ENCODE results near the gene C11orf58. TPM values are rescaled to one million over a fixed set of nuclear protein-coding genes. Genes with fewer than 3 reads are reported as not detected.

C11orf58 gene
- total RNA-seq, 1 donor, result 205 TPM

- Histone ChIP-seq H3K27me3 (ENCODE audit: insufficient read depth, low read length) (no peaks in the 10 kb centered on the region), H3K4me3 (ENCODE audit: low read length) (no peak overlapping the region), H3K9me3 (ENCODE audit: low read depth, low read length) (no peaks in the 10 kb centered on the region), H3K4me1 (ENCODE audit: insufficient read depth, low read length) (peaks cover 11% of the 10 kb centered on the region)
Observed at GRCh38 chr11:16776711-16777612, 38.5 kb downstream of the C11orf58 start.

- no peaks in the 10 kb centered on the region for H3K27me3 ChIP-seq (ENCODE audit: insufficient read depth, low read length)
- no peaks in the 10 kb centered on the region for H3K9me3 ChIP-seq (ENCODE audit: low read depth, low read length)
- H3K4me1 ChIP-seq (ENCODE audit: insufficient read depth, low read length), result peaks cover 11% of the 10 kb centered on the region
Observed at GRCh38 chr11:16777613-16777975, 39.1 kb downstream of the C11orf58 start.

GRCh38 chr11:16778286-16778685, 39.8 kb downstream of the C11orf58 start:
- H3K27me3 ChIP-seq (ENCODE audit: insufficient read depth, low read length), result no peaks in the 10 kb centered on the region
- H3K4me1 ChIP-seq (ENCODE audit: insufficient read depth, low read length), result peaks cover 11% of the 10 kb centered on the region
- H3K4me3 ChIP-seq (ENCODE audit: low read length), result no peak overlapping the region
- no peaks in the 10 kb centered on the region for H3K9me3 ChIP-seq (ENCODE audit: low read depth, low read length)

More at GRCh38 chr11:16777613-16777975, 39.1 kb downstream of the C11orf58 start:
- no peak overlapping the region for H3K4me3 ChIP-seq (ENCODE audit: low read length)

GRCh38 chr11:16778876-16779275, 40.4 kb downstream of the C11orf58 start:
- Histone ChIP-seq H3K27me3 (ENCODE audit: insufficient read depth, low read length) (no peaks in the 10 kb centered on the region), H3K4me3 (ENCODE audit: low read length) (no peak overlapping the region), H3K9me3 (ENCODE audit: low read depth, low read length) (no peaks in the 10 kb centered on the region), H3K4me1 (ENCODE audit: insufficient read depth, low read length) (peaks cover 11% of the 10 kb centered on the region)

- no peaks in the 10 kb centered on the region for H3K9me3 ChIP-seq (ENCODE audit: low read depth, low read length)
Observed at GRCh38 chr11:16779436-16779835, 41.0 kb downstream of the C11orf58 start.

GRCh38 chr11:16780146-16780545, 41.7 kb downstream of the C11orf58 start:
- Histone ChIP-seq H3K4me1 (ENCODE audit: insufficient read depth, low read length) (peaks cover 11% of the 10 kb centered on the region), H3K9me3 (ENCODE audit: low read depth, low read length) (no peaks in the 10 kb centered on the region), H3K4me3 (ENCODE audit: low read length) (no peak overlapping the region), H3K27me3 (ENCODE audit: insufficient read depth, low read length) (no peaks in the 10 kb centered on the region)

More at GRCh38 chr11:16779436-16779835, 41.0 kb downstream of the C11orf58 start:
- Histone ChIP-seq H3K4me1 (ENCODE audit: insufficient read depth, low read length) (peaks cover 11% of the 10 kb centered on the region), H3K4me3 (ENCODE audit: low read length) (no peak overlapping the region), H3K27me3 (ENCODE audit: insufficient read depth, low read length) (no peaks in the 10 kb centered on the region)

GRCh38 chr11:16780698-16781550, 42.5 kb downstream of the C11orf58 start:
- Histone ChIP-seq H3K27me3 (ENCODE audit: insufficient read depth, low read length) (no peaks in the 10 kb centered on the region), H3K9me3 (ENCODE audit: low read depth, low read length) (no peaks in the 10 kb centered on the region), H3K4me3 (ENCODE audit: low read length) (no peak overlapping the region), H3K4me1 (ENCODE audit: insufficient read depth, low read length) (peaks cover 17% of the 10 kb centered on the region)

- no peaks in the 10 kb centered on the region for H3K27me3 ChIP-seq (ENCODE audit: insufficient read depth, low read length)
- no peak overlapping the region for H3K4me3 ChIP-seq (ENCODE audit: low read length)
- H3K4me1 ChIP-seq (ENCODE audit: insufficient read depth, low read length), result peaks cover 17% of the 10 kb centered on the region
- no peaks in the 10 kb centered on the region for H3K9me3 ChIP-seq (ENCODE audit: low read depth, low read length)
Observed at GRCh38 chr11:16781936-16782919, 43.8 kb downstream of the C11orf58 start.

- Histone ChIP-seq H3K27me3 (ENCODE audit: insufficient read depth, low read length) (no peaks in the 10 kb centered on the region), H3K4me1 (ENCODE audit: insufficient read depth, low read length) (peaks cover 17% of the 10 kb centered on the region), H3K4me3 (ENCODE audit: low read length) (no peak overlapping the region), H3K9me3 (ENCODE audit: low read depth, low read length) (no peaks in the 10 kb centered on the region)
Observed at GRCh38 chr11:16783321-16783801, 44.9 kb downstream of the C11orf58 start.

GRCh38 chr11:16784097-16784496, 45.6 kb downstream of the C11orf58 start:
- Histone ChIP-seq H3K4me1 (ENCODE audit: insufficient read depth, low read length) (peaks cover 15% of the 10 kb centered on the region), H3K27me3 (ENCODE audit: insufficient read depth, low read length) (no peaks in the 10 kb centered on the region), H3K9me3 (ENCODE audit: low read depth, low read length) (no peaks in the 10 kb centered on the region), H3K4me3 (ENCODE audit: low read length) (no peak overlapping the region)

- Histone ChIP-seq H3K27me3 (ENCODE audit: insufficient read depth, low read length) (no peaks in the 10 kb centered on the region), H3K4me3 (ENCODE audit: low read length) (no peak overlapping the region), H3K4me1 (ENCODE audit: insufficient read depth, low read length) (peaks cover 12% of the 10 kb centered on the region), H3K9me3 (ENCODE audit: low read depth, low read length) (no peaks in the 10 kb centered on the region)
Observed at GRCh38 chr11:16784666-16785065, 46.2 kb downstream of the C11orf58 start.

GRCh38 chr11:16785520-16786128, 47.2 kb downstream of the C11orf58 start:
- H3K4me3 ChIP-seq (ENCODE audit: low read length), result no peak overlapping the region
- no peaks in the 10 kb centered on the region for H3K27me3 ChIP-seq (ENCODE audit: insufficient read depth, low read length)
- no peaks in the 10 kb centered on the region for H3K9me3 ChIP-seq (ENCODE audit: low read depth, low read length)
- peaks cover 12% of the 10 kb centered on the region for H3K4me1 ChIP-seq (ENCODE audit: insufficient read depth, low read length)

GRCh38 chr11:16786131-16786530, 47.7 kb downstream of the C11orf58 start:
- H3K4me1 ChIP-seq (ENCODE audit: insufficient read depth, low read length), result peaks cover 18% of the 10 kb centered on the region
- no peaks in the 10 kb centered on the region for H3K27me3 ChIP-seq (ENCODE audit: insufficient read depth, low read length)
- H3K4me3 ChIP-seq (ENCODE audit: low read length), result no peak overlapping the region
- H3K9me3 ChIP-seq (ENCODE audit: low read depth, low read length), result no peaks in the 10 kb centered on the region

Data from mononuclear cell (primary cell).